Measurements from ENCODE around the gene CD244.

The CD244 gene

DNA sequence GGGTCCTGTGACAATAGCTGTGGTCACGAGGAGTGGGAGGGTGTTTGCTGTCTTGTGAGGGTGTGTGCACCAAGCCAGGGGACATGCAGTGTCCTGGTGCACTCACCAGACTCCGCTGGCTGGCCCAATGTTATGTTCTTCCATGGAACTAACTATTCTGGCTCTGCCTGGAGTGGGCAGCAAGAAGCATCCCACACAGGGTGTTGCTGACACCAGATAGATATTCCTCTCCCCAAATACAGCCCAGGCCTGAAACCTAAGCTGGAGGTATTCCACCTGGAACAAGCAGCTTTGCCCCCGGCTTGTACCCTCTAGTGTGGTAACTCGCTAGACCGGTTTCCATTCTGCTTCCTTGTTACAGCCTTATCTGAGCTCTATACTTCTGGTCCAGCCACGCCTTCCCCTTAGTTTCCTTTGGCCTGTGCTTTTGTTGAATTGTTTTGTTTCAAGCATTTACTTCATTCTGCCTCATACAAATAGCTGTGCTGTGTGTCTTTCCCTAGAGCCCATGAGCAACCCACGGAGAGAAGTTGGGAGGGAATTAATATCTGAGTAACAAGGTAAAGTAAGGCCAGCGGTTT is 81.4 kb downstream of the CD244 start:
- peak; percentile 6 for DNase-seq (ENCODE audit: low spot score)

DNA sequence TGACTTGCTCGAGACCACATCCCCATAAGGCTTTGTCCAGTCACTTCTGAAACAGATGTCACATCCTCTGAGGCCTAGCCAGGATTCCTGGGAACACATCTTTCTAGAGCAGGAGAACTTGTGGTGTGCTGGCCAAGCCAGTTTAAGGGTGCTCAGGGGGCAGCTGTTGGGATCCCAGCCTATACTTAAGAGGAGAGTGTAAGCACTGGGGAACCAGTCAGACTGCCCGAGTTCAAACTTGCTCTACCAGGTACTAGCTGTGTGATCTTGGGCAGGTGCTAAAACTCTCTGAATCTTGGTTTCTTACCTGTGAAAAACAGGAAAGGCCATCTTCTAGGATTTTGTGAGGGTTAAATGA is 82.3 kb downstream of the CD244 start:
- DNase-seq (ENCODE audit: low spot score) = no peak

Data from kidney tubule cell (primary cell).